Measurements from ENCODE around the gene C18orf54. TPM values are rescaled to one million over a fixed set of nuclear protein-coding genes. Genes with fewer than 3 reads are reported as not detected.

The C18orf54 gene
- total and polyA plus RNA-seq, 2 donors (not counting 3 experiments of a cell fraction or from before 2014, with no cell fraction given) = 4.2 to 21.4 TPM

GRCh38 chr18:54415086-54415485, 57.4 kb downstream of the C18orf54 start:
- H3K27ac ChIP-seq (ENCODE audit: insufficient read depth, low read depth, low read length) = no peak overlapping the region
- H3K9me1 ChIP-seq (replicated peaks; ENCODE audit: control insufficient read depth, extremely low read depth, insufficient read depth, low read length) = no peaks in the 10 kb centered on the region
- no peaks in the 10 kb centered on the region for H3K36me3 ChIP-seq (ENCODE audit: control insufficient read depth in 2 of 2, extremely low read depth in 1 of 2, insufficient read depth in 2 of 2, low read length in 2 of 2)
- no peak overlapping the region for H2AFZ ChIP-seq (ENCODE audit: low read depth, low read length)
- H3K4me2 ChIP-seq (ENCODE audit: insufficient read depth, low read length) = no peak overlapping the region
- TF ChIP-seq EZH2 (IDR thresholded peaks at IDR 0.05; ENCODE audit: borderline replicate concordance, low read depth, low read length, severe bottlenecking) (no peak), POLR2A (IDR thresholded peaks at IDR 0.05; ENCODE audit: low read depth, low read length) (no peak), CTCF (IDR thresholded peaks at IDR 0.05; ENCODE audit: extremely low read depth in 1 of 2, insufficient read depth in 1 of 2, low read depth in 1 of 2, low read length in 2 of 2) (no peak), POLR2AphosphoS5 (IDR thresholded peaks at IDR 0.05; ENCODE audit: insufficient read depth, low read depth, low read length) (no peak), FOS (IDR thresholded peaks at IDR 0.05; ENCODE audit: borderline replicate concordance, insufficient read depth, low read length) (no peak), MAX (IDR thresholded peaks at IDR 0.05; ENCODE audit: insufficient read depth, insufficient read length) (no peak), MYC (IDR thresholded peaks at IDR 0.05; ENCODE audit: low read depth, low read length) (no peak), GATA2 (IDR thresholded peaks at IDR 0.05; ENCODE audit: insufficient read depth, insufficient read length, low read depth, low read length) (no peak)
- H3K9me3 ChIP-seq (replicated peaks; ENCODE audit: control insufficient read depth, insufficient read depth, low read length) = no peaks in the 10 kb centered on the region
- POLR2A ChIA-PET = no interaction called here
- CTCF ChIA-PET = no interaction called here
- DNase-seq (ENCODE audit: low read depth, low spot score) = no peak
- intact Hi-C loops (cut with micrococcal nuclease) = no loop called here
- H3K4me3 ChIP-seq (replicated peaks in 1 of 3; ENCODE audit: insufficient read depth in 1 of 3, low read depth in 1 of 3, low read length in 3 of 3) = no peak overlapping the region
- H3K4me1 ChIP-seq (ENCODE audit: control insufficient read depth, extremely low read depth, insufficient read depth, low read length) = no peaks in the 10 kb centered on the region
- BruUV-seq (replicated peaks) = no TSS peak
- H3K79me2 ChIP-seq (ENCODE audit: control insufficient read depth, insufficient read depth, low read length) = no peaks in the 10 kb centered on the region
- H4K20me1 ChIP-seq (replicated peaks; ENCODE audit: control insufficient read depth, extremely low read depth, insufficient read depth, low read length) = no peaks in the 10 kb centered on the region
- dilution Hi-C loops (cut with MboI; ENCODE audit: extremely low pct_ligation_motif_present, low sequenced_read_pairs) = no loop called here
- H3K9ac ChIP-seq (replicated peaks; ENCODE audit: extremely low read depth, insufficient read depth, low read length) = no peak overlapping the region
- no peak for FAIRE-seq
- no peaks in the 10 kb centered on the region for H3K27me3 ChIP-seq (ENCODE audit: control insufficient read depth in 2 of 2, insufficient read depth in 2 of 2, low read length in 2 of 2)

Data from endothelial cell of umbilical vein (primary cell).